ENCODE measurements around the gene ARHGAP20. TPM values are rescaled to one million over a fixed set of nuclear protein-coding genes. Genes with fewer than 3 reads are reported as not detected.

The ARHGAP20 gene
- total and polyA plus RNA-seq, 2 experiments from 2014 or later = 0.31 TPM; not detected in 1

DNA sequence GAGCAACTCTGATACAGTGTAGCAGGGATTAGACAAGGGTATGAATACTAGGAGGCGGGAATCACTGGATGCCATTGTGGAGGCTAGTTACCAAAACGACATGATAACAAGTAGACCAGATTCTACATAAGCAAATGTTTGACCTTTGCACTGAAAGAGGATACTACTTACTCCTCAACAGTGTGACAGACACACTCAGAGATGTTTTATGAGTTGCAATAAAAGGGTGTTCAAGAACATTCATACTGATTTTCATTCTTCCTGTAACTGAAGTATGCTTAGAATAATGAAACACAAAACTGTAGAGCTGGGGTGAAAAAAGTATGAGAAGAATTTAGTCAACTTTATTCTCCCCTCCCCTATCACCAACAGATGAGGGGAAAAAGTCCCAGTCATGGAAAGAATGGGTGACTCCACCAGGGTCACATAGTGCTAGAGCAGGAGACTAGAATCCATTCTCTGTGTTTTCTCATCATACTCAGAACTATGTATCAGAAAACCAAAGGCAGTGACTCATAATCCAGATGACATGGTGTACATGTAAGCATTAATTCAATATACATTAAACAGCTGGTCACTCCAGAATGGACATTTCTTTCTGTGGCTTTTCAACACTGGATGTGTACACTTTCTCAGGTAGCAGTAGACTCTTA lies 32.8 kb downstream of the ARHGAP20 start:
- no peak overlapping the region for H3K4me3 ChIP-seq
- no peaks in the 10 kb centered on the region for H4K20me1 ChIP-seq (replicated peaks; ENCODE audit: insufficient read depth)
- no peak overlapping the region for H3K27ac ChIP-seq (ENCODE audit: low read depth)
- no peaks in the 10 kb centered on the region for H3K79me2 ChIP-seq (replicated peaks; ENCODE audit: insufficient read depth)
- Mint-ChIP-seq H3K36me3 (ENCODE audit: low read depth) (no peaks in the 10 kb centered on the region), H3K4me3 (no peak overlapping the region), H3K27me3 (ENCODE audit: insufficient read depth, low read depth, poor library complexity) (no peaks in the 10 kb centered on the region), H3K27ac (no peak overlapping the region), H3K9me3 (no peaks in the 10 kb centered on the region), H3K4me1 (no peaks in the 10 kb centered on the region)
- H3K9me2 ChIP-seq (ENCODE audit: insufficient read depth) = no peaks in the 10 kb centered on the region
- DNase-seq (ENCODE audit: low spot score) (no peak), ATAC-seq (no peak)
- no peak for TF ChIP-seq JUNB (IDR thresholded peaks at IDR 0.05; ENCODE audit: unreplicated experiment)
- TF ChIP-seq CREB1 (CRISPR knock-in tag; IDR thresholded peaks at IDR 0.05; ENCODE audit: low read depth) = no peak
- TF ChIP-seq NANOG (IDR thresholded peaks at IDR 0.05; ENCODE audit: borderline replicate concordance) = no peak
- TF ChIP-seq ZNF462 (CRISPR knock-in tag; IDR thresholded peaks at IDR 0.05) = no peak
- no peak for TF ChIP-seq POLR2AphosphoS5 (IDR thresholded peaks at IDR 0.05; ENCODE audit: low read depth)
- TF ChIP-seq ETS1 (IDR thresholded peaks at IDR 0.05) = no peak
- no peak for TF ChIP-seq REST (IDR thresholded peaks at IDR 0.05; ENCODE audit: unreplicated experiment)
- H3F3A ChIP-seq (replicated peaks; ENCODE audit: low read depth) = no peaks in the 10 kb centered on the region
- H3K4me2 ChIP-seq = no peak overlapping the region
- no peaks in the 10 kb centered on the region for H3K36me3 ChIP-seq (ENCODE audit: insufficient read depth)
- no peaks in the 10 kb centered on the region for H3K27me3 ChIP-seq (ENCODE audit: insufficient read depth)
- H2AFZ ChIP-seq = no peak overlapping the region
- H3K4me1 ChIP-seq (ENCODE audit: insufficient read depth) = no peaks in the 10 kb centered on the region

All from GM23338 (cell line).